ENCODE results near the gene TBC1D5.
"Not testable (repeated sequence)": the region's sequence is repeated elsewhere in the genome, so short reads cannot be mapped to it uniquely, and the experiment has no call there.

The TBC1D5 gene, protein sequence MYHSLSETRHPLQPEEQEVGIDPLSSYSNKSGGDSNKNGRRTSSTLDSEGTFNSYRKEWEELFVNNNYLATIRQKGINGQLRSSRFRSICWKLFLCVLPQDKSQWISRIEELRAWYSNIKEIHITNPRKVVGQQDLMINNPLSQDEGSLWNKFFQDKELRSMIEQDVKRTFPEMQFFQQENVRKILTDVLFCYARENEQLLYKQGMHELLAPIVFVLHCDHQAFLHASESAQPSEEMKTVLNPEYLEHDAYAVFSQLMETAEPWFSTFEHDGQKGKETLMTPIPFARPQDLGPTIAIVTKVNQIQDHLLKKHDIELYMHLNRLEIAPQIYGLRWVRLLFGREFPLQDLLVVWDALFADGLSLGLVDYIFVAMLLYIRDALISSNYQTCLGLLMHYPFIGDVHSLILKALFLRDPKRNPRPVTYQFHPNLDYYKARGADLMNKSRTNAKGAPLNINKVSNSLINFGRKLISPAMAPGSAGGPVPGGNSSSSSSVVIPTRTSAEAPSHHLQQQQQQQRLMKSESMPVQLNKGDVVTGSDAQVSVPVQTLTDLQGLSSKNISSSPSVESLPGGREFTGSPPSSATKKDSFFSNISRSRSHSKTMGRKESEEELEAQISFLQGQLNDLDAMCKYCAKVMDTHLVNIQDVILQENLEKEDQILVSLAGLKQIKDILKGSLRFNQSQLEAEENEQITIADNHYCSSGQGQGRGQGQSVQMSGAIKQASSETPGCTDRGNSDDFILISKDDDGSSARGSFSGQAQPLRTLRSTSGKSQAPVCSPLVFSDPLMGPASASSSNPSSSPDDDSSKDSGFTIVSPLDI

DNA sequence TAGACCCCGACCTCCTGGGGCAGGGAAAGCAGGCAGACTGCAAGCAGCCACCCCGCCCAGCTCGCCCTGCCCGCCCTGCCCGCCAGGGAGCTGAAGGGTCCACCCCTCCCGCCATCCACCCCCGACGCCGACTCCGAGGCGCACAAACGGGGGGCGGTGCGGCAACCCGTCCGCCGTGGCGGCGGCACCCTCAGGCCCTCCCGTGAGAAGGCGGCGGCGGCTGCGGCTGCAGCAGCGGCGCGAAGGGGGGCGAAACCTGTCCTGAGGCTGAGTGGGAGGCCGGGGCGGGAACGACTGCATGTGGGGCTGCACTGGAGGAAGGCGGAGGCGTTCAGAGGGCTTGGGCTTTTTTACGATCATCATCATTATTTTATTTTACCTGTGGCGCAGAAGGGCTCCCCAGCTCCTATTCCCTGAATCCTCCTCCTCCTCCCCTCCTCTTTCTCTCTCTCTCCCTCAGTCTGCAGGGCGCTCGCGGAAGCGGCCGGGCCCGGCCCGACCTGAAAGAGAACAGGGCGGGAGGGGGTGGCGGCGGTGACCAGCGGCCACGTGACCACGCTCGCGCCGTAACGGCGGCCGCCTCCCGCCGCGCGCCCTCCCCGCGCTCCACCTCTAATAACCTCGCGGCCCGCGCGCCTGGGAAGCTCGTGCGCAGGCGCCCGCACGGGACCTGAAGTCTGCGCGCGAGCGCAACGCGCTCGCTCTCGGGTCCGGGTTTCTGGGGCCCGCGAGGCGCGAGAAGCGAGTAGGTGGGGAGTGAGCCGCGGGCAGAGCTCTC lies at the start of gene TBC1D5:
TSS of gene TBC1D5 (minus strand) at position 530 of the 778 bp plus-strand sequence. CDS start 234,061 bp downstream, outside the sequence.
- DNase-seq: peak; percentile 99

DNA sequence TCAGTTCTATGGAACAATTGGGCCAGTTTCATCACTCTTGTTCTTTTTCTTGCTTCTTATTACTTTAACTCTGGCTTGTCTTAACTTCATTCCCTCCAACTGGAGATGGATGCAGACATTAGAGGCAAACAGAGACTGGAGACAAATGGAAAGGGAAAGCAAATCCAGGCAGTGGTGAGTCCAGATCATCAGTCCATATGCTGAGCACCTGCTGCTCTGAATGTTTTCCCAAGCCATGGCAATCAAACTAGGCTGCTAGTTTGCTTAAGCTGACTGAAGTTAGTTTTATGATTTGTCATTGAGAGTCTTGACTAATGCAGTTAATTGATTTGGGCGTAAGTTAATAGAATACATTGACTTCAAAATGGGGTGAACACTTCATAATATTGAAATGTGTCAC lies 41.0 kb upstream of the TBC1D5 start:
- DNase-seq: no peak

DNA sequence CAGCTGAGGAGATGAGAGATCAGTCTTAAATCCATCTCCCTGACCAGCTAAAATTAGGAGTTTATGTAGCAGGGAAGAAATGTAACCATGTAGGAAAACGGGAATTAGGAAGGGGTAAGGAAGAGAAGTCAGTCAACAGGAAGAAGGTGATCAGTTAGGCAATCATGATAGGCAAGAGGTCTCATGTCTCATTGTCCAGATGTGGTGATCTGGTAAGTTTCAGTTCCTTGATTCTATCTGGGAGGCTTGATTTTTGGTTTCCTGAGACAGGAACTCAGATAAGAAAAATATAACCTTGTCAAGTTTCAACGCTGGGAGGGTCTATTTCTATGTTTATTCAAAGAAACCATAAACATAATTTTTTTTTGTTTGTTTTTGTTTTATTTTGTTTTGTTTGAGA lies 40.3 kb upstream of the TBC1D5 start:
- no peak for DNase-seq

DNA sequence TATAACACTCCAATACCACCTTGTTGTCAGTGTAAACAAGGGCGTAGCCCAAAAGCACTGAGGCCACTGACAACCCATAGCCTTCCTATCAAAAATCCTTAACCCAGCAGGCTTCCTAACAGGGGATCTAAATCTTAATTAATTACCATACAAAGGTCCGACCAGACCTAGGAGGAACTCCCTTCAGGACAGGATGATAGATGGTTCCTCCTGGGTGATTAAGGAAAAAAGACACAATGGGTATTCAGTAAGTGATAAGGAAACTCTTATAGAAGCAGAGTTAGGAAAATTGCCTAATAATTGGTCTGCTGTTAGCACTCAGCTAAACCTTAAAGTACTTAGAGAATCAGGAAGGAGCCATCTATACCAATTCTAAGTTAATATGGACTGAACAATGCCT lies 37.9 kb upstream of the TBC1D5 start:
- not testable (repeated sequence) for DNase-seq

DNA sequence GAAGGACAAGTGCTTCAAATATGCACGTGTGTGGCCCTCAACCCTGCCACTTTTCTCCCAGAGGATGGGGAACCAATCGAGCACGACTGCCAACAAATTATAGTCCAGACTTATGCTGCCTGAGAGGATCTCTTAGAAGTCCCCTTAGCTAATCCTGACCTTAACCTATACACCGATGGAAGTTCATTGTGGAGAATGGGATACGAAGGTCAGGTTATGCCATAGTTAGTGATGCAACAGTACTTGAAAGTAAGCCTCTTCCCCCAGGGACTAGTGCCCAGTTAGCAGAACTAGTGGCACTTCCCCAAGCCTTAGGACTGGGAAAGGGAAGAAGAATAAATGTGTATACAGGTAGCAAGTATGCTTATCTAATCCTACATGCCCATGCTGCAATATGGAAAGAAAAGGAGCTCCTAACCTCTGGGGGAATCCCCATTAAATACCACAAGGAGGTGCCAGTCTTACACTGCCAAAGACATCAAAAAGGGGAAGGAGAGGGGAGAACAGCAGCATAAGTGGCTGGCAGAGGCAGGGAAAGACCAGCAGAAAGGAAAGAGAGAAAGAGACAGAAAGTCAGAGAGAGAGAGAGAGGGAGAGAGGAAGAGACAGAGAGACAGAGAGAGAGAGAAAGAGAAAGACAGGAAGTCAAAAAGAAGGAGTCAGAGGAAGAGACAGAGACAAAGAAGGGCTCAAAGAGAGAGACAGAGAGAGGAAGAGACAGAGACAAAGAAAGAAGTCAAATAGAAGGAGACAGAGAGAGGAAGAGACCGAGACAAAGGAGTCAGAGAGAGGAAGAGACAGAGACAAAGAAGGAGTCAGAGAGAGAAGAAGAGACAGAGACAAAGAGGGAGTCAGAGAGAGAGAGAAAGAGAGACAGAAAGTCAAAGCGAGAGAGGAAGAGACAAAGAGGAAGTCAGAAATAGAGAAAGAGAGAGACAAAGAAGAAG lies 37.1 kb upstream of the TBC1D5 start:
- DNase-seq: not testable (repeated sequence)

DNA sequence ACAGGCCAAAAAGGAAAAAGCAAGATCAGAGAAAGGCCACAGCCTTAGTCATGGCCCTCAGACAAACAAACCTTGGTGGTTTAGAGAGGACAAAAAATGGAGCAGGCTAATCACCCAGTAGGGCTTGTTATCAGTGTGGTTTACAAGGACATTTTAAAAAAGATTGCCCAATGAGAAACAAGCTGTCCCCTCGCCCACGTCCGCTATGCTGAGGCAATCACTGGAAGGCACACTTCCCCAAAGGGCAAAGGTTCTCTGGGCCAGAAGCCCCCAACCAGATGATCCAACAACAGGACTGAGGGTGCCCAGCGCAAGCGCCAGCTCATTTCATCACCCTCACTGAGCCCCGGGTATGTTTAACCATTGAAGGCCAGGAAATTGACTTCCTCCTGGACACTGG lies 34.9 kb upstream of the TBC1D5 start:
- DNase-seq: not testable (repeated sequence)

DNA sequence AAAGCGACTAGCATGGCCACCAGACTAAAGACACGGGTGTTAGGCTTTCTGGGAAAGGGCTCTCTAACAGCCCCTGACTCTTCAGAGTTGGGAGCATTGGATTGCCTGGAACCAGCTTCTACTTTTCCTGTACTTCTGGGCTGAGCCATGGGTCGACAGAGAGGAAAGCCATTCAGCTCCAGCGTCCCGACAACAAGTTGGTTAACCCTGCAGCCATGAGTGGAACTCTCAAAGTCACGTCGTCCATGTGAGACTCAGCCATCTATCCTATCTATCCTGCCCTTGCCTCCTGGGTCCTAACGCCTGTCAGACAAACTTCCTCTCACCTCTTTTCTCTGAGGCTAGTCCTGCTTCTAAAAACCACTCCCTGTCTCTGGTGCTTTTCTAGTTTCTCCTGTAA lies 32.6 kb upstream of the TBC1D5 start:
- no peak for DNase-seq

DNA sequence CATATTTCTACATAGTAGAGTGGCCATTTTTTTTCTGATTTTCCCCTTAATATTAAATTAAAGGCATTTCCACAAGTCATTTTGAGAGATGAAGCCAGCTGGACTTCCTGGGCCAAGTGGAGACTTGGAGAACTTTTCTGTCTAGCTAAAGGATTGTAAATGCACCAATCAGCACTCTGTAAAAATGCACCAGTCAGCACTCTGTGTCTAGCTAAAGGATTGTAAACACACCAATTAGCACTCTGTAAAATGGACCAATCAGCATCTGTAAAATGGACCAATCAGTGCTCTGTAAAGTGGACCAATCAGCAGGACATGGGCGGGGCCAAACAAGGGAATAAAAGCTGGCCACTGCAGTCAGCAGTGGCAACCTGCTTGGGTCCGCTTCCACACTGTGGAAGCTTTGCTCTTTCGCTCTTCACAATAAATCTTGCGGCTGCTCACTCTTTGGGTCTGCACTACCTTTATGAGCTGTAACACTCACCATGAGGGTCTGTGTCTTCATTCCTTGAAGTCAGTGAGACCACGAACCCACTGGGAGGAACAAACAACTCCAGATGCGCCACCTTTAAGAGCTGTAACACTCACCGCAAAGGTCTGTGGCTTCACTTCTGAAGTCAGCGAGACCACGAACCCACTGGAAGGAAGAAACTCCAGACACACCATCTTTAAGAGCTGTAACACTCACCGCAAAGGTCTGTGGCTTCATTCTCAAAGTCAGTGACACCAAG lies 31.9 kb upstream of the TBC1D5 start:
- DNase-seq: not testable (repeated sequence)

DNA sequence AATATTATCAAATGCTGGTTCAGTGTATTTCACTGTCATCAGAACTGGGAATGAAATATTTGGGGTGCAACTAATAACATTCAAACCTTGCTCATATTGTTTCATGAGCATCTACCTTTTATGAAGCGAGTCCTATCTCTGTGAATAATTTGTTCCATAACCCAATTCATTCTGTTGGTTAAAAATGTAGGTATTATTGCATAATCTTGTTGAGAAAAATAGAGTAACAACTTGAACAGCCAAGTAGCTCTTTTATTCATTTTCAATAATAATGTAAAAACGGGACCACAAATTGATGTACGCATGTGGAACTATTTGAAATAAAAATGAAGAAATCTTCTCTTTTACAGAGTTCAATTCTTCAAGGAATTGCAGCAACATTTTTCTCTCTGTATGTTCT lies 30.1 kb upstream of the TBC1D5 start:
- no peak for DNase-seq

DNA sequence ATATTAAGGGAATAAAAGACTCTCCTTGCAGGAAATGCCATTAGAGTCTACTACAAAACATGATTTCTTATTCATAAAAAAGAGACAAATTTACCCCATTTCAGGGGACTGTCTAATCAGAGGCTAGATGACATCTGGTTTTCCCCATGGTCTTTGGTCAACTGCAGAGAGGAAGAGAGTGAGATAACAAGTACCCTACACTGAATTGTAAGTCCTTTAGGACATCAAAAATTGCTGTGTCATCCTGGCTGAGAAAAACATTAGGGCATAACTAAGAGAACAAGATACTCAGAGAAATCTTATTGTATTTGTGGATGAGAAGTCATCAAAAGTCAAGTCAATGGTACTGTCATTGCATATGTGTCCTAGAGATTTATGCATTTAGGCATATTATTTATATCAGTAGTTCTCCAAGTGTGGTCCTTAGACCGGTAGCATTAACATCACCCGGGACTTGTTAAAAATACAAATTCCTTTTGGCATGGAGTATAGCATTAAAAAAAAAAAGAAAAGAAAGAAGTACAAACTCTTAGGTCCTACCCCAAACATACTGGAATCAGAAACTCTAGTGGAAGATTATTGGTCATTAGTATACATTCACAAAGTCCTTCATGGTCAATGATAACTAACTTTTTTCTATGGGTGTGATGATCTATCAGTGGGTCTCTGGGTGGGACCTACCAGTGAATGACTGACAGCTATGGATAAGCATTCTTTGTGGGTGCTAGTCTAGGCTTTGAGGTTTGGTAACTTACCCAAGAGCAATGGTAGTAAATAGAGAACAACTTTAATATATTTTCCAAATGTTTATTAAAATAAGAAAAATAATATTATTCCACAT lies 29.0 kb upstream of the TBC1D5 start:
- DNase-seq: no peak

DNA sequence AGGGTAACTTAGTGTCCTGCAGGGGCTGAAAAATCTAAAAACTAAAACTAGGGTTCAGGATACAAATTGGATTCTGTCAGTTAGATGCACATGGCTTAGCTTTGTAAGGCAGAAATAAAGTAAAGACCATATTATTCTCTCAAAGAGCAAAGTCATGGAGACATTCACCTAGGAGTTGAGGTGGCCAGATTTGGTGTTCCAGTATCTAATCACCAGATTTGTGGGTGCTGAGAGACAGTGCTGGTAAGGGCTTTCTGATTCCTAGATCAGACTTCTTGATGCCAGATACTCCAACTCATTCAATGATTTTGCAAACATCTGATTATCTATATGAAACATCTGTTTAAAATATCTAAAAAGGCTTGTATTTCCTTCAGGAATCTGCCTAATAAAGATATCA lies 28.3 kb upstream of the TBC1D5 start:
- no peak for DNase-seq

DNA sequence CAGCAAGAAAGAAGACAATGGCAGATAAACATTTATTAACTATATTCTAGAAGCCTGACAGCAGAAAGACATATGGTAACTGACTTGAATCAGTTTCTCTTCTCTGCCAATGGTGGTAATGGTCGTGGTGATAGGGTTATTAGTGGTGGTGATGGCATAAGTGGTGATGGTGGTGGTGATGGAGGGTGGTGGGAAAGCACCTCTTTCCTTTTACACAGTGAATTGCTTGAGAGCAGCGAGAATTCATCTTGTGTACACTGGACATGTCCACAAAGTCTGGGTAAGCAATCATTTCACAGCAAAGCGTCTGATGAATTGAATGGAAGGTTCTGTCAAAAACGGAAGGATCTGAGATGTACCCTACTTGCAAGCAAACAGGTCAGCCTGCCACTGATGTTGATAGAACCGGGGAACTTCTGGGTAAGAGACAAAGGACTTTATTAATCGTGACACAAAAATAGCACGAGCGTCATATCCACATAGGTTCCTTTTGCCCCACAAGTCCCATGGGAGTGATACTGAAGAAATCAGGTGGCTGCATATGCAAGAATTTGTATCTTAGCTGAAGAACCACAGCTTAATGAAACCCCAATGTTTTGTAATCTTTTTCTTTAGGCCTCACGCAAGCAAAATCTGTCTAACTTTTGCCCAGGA lies 23.5 kb upstream of the TBC1D5 start:
- no peak for DNase-seq

DNA sequence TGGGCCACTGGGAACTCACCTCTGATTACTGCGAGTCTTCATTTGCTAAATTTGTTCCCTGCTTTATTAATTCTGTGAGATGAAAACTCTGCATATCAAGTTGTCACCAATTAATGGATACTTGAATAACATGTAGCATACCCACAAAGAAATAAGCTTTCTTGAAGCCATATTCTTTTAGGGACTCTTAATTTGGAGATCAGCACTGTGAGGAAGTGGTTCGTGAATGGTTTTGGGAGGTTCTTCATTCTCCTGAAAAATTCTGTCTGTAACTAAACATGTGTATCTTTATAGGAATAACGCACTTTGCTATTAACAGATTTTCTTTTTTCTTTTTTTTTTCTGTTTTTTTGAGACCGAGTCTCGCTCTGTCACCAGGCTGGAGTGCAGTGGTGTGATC lies 19.1 kb upstream of the TBC1D5 start:
- no peak for DNase-seq

DNA sequence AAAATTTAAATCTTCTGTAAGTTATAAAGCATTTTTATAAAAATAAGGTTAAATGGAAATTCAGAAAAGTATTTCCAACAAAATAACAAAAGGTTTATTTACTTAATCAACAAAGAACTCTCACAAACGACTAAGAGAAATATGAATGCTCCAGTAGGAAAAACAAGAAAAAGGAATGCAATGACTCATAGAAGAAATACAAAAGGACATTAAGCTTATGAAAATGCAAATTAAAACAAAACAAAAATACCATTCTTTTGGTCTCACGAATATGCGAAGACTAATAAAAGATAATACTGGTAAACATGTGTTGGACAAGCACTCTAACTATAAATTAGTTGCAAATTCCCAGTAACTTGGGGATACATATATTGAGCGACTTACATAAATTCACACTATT lies 17.5 kb upstream of the TBC1D5 start:
- no peak for DNase-seq

DNA sequence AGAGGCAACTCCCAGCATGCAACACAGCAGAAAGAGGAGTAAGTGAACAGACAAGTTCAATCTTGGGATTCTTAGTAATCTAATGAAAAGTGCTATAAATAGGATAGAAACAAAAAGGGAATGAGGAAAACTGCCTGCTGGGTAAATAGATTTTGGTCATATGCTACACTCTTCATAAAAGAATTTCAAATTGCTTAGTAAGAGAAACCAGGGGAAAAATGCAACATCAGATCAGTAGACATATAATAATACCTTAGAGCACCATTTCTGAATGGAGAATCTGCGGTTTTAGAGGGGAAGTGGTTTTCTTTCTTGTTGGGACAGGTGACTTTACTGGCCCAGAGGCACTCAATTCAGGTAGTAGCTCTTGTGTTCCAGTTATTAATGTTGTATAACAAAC lies 13.4 kb upstream of the TBC1D5 start:
- DNase-seq: no peak

DNA sequence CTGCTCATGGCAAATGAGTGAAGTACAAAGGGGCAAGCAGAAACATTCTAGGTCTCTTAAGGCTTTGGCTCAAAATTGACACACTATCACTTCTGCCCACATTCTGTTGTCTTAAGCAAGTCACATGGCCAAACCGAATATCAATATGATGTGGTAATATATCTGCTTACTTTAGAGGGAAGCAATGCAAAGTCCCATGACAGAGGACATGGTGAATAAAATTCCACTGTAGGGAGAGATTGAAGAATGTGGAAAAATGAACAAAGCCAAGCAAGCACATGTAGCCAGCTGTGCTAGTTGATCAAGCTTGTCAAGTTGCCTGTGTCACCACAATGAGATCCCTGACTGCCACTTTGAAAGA lies 11.2 kb upstream of the TBC1D5 start:
- no peak for DNase-seq

DNA sequence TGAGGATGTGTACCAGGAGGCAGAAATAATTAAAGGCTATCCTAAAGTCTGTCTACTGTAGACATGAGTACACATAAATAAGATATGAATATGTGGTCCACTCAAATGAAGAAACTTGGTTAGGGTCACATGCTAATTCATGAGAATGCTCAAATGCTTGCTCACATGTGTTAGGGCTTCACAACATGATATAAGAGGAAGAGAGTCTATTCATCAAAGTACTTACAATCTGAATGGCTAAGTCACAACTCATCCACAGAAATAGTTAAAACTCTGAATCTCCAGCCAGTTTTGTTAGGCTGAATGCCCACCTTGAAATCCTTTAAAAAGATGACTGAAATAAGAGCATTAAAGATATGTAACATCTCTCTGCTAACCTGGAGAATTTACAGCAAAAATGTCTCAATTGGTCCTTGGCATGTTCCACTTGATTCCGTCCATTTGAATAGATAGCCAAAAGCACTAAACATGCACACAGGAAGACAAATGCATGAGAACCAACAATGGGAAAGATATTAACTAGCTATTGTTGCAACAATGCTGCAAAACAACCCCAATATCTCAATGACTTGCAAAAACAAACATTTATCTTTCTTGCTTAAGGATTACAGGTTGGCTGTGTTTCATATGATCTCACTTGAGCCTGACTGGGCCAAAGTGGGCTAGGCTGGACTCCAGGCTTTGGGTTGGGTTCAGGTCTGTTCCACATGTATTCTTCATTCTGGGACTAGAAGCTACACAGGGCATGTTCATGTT lies 10.6 kb upstream of the TBC1D5 start:
- no peak for DNase-seq

DNA sequence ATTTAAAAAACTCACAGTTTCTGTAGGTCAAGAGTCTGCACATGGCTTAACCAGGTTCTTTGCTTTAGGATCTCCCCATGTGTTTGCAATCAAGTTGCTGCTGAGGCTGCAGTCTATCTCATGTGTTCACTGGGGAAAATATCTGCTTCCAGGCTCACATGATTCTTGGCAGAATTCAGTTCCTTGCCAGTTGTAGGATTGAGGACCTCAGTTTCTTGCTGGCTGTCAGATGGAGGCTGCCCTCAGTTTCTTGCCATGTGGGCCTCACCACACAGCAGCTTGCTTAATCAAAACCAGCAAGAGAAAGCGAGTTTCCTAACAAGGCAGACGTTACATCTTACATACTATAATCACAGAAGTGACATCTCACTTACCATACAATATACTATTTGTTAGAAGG lies 10.0 kb upstream of the TBC1D5 start:
- DNase-seq: no peak

DNA sequence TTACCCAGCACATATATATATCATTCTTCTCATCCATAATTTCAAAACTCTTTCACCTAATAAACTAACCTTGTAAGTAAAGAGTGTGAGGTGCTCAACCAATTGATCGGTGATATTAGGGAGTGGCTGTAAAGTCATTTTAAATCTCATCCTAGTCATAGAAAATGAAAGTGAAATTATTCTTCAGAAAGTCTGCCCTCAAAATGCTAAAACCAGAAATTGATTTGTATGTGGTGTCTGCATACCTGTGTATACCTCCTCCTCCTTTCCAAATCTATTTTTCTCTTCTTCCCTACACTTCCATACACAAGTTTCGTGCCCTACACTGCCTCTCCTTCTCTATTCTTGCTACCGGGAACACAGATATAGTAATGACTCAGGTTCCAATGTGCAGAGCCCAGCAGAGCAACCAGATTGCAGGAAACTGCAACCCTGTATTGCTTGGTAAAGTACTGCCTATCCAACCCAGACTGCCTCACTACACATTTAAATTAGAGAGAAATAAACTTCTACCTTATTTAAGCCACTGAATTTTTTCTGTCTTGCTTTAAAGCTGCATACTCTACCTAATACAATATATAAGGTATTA lies 7.4 kb upstream of the TBC1D5 start:
- DNase-seq: no peak
